A549 (cell line): ENCODE results near the gene SVIL. TPM values are rescaled to one million over a fixed set of nuclear protein-coding genes. Genes with fewer than 3 reads are reported as not detected.

Experiments used
- ATAC-seq, 2 experiments: fragments of 200-7000 bp in 1 of 2; fragments of >200 bp in 1 of 2; cut with Nextera tagmentation in 1 of 2; cut with Tn5 transposase in 1 of 2; 3 replicates each; pipeline versions ENCODE4 v1.8.0 to v1.9.1; 2018 to 2020; ENCODE audit warnings: mild to moderate bottlenecking in 1 of 2, moderate library complexity in 1 of 2
- CTCF ChIA-PET: fragments of 300-600 bp; sonication (Branson Sonifier 250); formaldehyde crosslinking; extraction: SDS; loops from one replicate; lab custom pipeline; 2021; ENCODE audit warnings: antibody characterized with exemption, inconsistent platforms; lab: Yijun Ruan, JAX
- POLR2A ChIA-PET: fragments of 350-600 bp; formaldehyde crosslinking; extraction: SDS; loops from one replicate; lab custom pipeline; 2021; ENCODE audit warnings: antibody characterized with exemption, inconsistent platforms; lab: Yijun Ruan, JAX
- DNase-seq, 2 experiments: peaks; one replicate each; pipeline versions ENCODE4 v3.0.0 to v3.0.0-alpha.2; 2011 to 2016; ENCODE audit warnings: low read depth in 1 of 2, low spot score in 1 of 2
- FAIRE-seq: peaks from 2 replicates; lab custom pipeline; 2011; peaks lifted over from hg19 to GRCh38; lab: Jason Lieb, UNC
- H3K27ac ChIP-seq, 2 experiments: fragments of >200 bp; sonication (Bioruptor Twin); formaldehyde crosslinking; 3 replicates each; pipeline ENCODE4 v1.5.1; 2016 to 2017
- H3K4me1 ChIP-seq: fragments of >200 bp; sonication (Bioruptor Twin); formaldehyde crosslinking; 3 replicates; pipeline ENCODE4 v1.6.1; 2016
- H3K4me2 ChIP-seq: fragments of >200 bp; sonication (Bioruptor Twin); formaldehyde crosslinking; 3 replicates; pipeline ENCODE4 v1.6.1; 2016
- H3K4me3 ChIP-seq: fragments of >200 bp; sonication (Bioruptor Twin); formaldehyde crosslinking; 3 replicates; pipeline ENCODE4 v1.5.1; 2016
- H3K9me3 ChIP-seq: fragments of >200 bp; sonication (Bioruptor Twin); formaldehyde crosslinking; 3 replicates; pipeline ENCODE4 v1.6.1; 2016
- CBX2 ChIP-seq: fragments of 200-600 bp; sonication (generic); IDR thresholded peaks from 2 replicates; pipeline ENCODE4 v1.6.1; 2016; ENCODE audit warnings: low read depth, mild to moderate bottlenecking, borderline replicate concordance
- CBX8 ChIP-seq: fragments of 200-600 bp; sonication (generic); IDR thresholded peaks from 2 replicates; pipeline ENCODE4 v1.6.1; 2016
- CEBPB ChIP-seq, 2 experiments: fragments of >200 bp in 1 of 2; sonication (Bioruptor Twin) in 1 of 2; formaldehyde crosslinking in 1 of 2; IDR thresholded peaks; 2 replicates each; pipeline ENCODE4 v1.6.1; 2012 to 2016
- CHD2 ChIP-seq: fragments of 150-350 bp; IDR thresholded peaks from 2 replicates; pipeline ENCODE4 v1.6.1; 2014; ENCODE audit warnings: low read length; ENCODE audit not compliant: partially characterized antibody
- FOSB ChIP-seq: fragments of 250-450 bp; sonication (Bioruptor Pico); IDR thresholded peaks from 2 replicates; pipeline ENCODE4 v1.5.0; 2020; ENCODE audit warnings: mild to moderate bottlenecking, moderate library complexity
- FOSL2 ChIP-seq, 2 experiments: fragments of 450-650 bp in 1 of 2; fragments of >200 bp in 1 of 2; sonication (Bioruptor Twin) in 1 of 2; formaldehyde crosslinking; IDR thresholded peaks; 2 replicates each; pipeline versions ENCODE4 v1.5.0 to v1.6.1; 2016 to 2020; ENCODE audit warnings: mild to moderate bottlenecking in 1 of 2, moderate library complexity in 1 of 2
- FOXS1 ChIP-seq: fragments of 250-450 bp; sonication (Bioruptor Pico); IDR thresholded peaks from 2 replicates; pipeline ENCODE4 v1.5.0; 2020; ENCODE audit warnings: mild to moderate bottlenecking, moderate library complexity
- GATA3 ChIP-seq: IDR thresholded peaks from 2 replicates; pipeline ENCODE4 v1.6.1; 2012; ENCODE audit warnings: borderline replicate concordance
- HOXA7 ChIP-seq: fragments of 250-450 bp; sonication (Bioruptor Pico); IDR thresholded peaks from 2 replicates; pipeline ENCODE4 v1.5.0; 2020; ENCODE audit warnings: mild to moderate bottlenecking, moderate library complexity
- KDM5A ChIP-seq: fragments of 200-600 bp; sonication (generic); IDR thresholded peaks from 2 replicates; pipeline ENCODE4 v1.6.1; 2016; ENCODE audit warnings: antibody characterized with exemption, mild to moderate bottlenecking
- MYC ChIP-seq: IDR thresholded peaks from 2 replicates; pipeline ENCODE4 v1.6.1; 2012; ENCODE audit warnings: mild to moderate bottlenecking, inconsistent platforms, low read length, improper control_type of control experiment, borderline replicate concordance
- NR3C1 ChIP-seq: fragments of >200 bp; sonication (Bioruptor Twin); formaldehyde crosslinking; IDR thresholded peaks from 3 replicates; pipeline ENCODE4 v1.6.1; 2017
- PHF8 ChIP-seq: fragments of 200-600 bp; sonication (generic); IDR thresholded peaks from 2 replicates; pipeline ENCODE4 v1.6.1; 2016; ENCODE audit warnings: low read depth, mild to moderate bottlenecking, antibody characterized with exemption, moderate library complexity, borderline replicate concordance
- REST ChIP-seq: fragments of 200-600 bp; sonication (generic); IDR thresholded peaks from 2 replicates; pipeline ENCODE4 v1.6.1; 2016; ENCODE audit warnings: antibody characterized with exemption, mild to moderate bottlenecking, moderate library complexity
- RNF2 ChIP-seq: fragments of 200-600 bp; sonication (generic); IDR thresholded peaks from 2 replicates; pipeline ENCODE4 v1.6.1; 2016; ENCODE audit warnings: low read depth, mild to moderate bottlenecking, antibody characterized with exemption, moderate library complexity, borderline replicate concordance
- TFCP2L1 ChIP-seq: fragments of 250-450 bp; sonication (Bioruptor Pico); IDR thresholded peaks from 2 replicates; pipeline ENCODE4 v1.5.0; 2021; ENCODE audit warnings: mild to moderate bottlenecking
- WGBS: methylation state at CpG from one replicate; pipeline ENCODE4 v1.1.6; 2017; ENCODE audit errors: missing lambda C conversion rate; 5-methylcytosine and 5-hydroxymethylcytosine counted together
- polyA plus RNA-seq, 4 experiments: library from polyadenylated mRNA; depleted of rRNA in 3 of 4; stranded (reverse); fragments of >200 nt; fragmentation: RNase III in 1 of 4; extraction: RNeasy Plus Mini Kit Qiagen cat#74134 plus additional on column Dnase treatment in 1 of 4; gene quantifications; 2 replicates in 3 of 4; 3 replicates in 1 of 4; pipeline ENCODE4 v1.2.3, GENCODE V29; 2011 to 2017
- TF ChIP-seq, protein P1 (sequence below): fragments of 250-450 bp; sonication (Bioruptor Pico); IDR thresholded peaks from 2 replicates; pipeline ENCODE4 v1.5.0; 2021; ENCODE audit warnings: mild to moderate bottlenecking, moderate library complexity, borderline replicate concordance
- TF ChIP-seq, protein P2 (sequence below): fragments of 250-450 bp; sonication (Bioruptor Pico); IDR thresholded peaks from 2 replicates; pipeline ENCODE4 v1.5.0; 2020; ENCODE audit warnings: low read depth, mild to moderate bottlenecking, moderate library complexity
- TF ChIP-seq, protein P3 (sequence below): IDR thresholded peaks from 2 replicates; pipeline ENCODE4 v1.6.1; 2012

Gene SVIL
- polyA plus RNA-seq, 2 of the 4 experiments (the other 2 are of a cell fraction): 12.0 to 20.4 TPM

GRCh38 chr10:29619241-29619669 lies 15.5 kb downstream of the SVIL start:
- ChIA-PET CTCF (interaction anchor here (0.7 to 2.1 kb wide), 7 partner anchors 9 to 117 kb away, joined by 3 to 7 read pairs (median 4); no protein-coding TSS in a partner anchor), POLR2A (interaction anchor here (1.5 kb wide), 1 partner anchor 11 kb away, joined by 6 read pairs; no protein-coding TSS in a partner anchor)
- 5% methylated on average over 5 of the region's 5 CpGs for WGBS
- DNase-seq (peak; percentile 15 to 30), FAIRE-seq (peak; percentile 32), ATAC-seq (peak in 1 of 2 experiments; percentile 71; a peak in 4 of 6 replicates)
- peaks cover 40% of the 10 kb centered on the region for H3K4me1 ChIP-seq
- H3K9me3 ChIP-seq: no peaks in the 10 kb centered on the region
- H3K4me2 ChIP-seq: peak overlapping the region; percentile 78
- H3K4me3 ChIP-seq: 0 out of 3 replicates have a peak overlapping the region, but pooled peaks have one; percentile 14
- H3K27ac ChIP-seq: peak overlapping the region; percentile 31 to 73
- no peak for TF ChIP-seq FOSL2 (IDR thresholded peaks at IDR 0.05)
- TF ChIP-seq FOSL2 (CRISPR knock-in tag; IDR thresholded peaks at IDR 0.05): peak; percentile 43; the same call in 1 of the 2 replicates
- peak; percentile 28; the same call in 1 of the 2 replicates for TF ChIP-seq GATA3
- TF ChIP-seq CEBPB (IDR thresholded peaks at IDR 0.05): 0 out of 4 replicates have a peak, but pooled peaks of 1 of the 2 experiments have one; percentile 2
- TF ChIP-seq, protein P1, sequence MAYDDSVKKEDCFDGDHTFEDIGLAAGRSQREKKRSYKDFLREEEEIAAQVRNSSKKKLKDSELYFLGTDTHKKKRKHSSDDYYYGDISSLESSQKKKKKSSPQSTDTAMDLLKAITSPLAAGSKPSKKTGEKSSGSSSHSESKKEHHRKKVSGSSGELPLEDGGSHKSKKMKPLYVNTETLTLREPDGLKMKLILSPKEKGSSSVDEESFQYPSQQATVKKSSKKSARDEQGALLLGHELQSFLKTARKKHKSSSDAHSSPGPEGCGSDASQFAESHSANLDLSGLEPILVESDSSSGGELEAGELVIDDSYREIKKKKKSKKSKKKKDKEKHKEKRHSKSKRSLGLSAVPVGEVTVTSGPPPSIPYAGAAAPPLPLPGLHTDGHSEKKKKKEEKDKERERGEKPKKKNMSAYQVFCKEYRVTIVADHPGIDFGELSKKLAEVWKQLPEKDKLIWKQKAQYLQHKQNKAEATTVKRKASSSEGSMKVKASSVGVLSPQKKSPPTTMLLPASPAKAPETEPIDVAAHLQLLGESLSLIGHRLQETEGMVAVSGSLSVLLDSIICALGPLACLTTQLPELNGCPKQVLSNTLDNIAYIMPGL (CRISPR knock-in tag): no peak

- Histone ChIP-seq H3K4me2 (peak overlapping the region; percentile 78), H3K4me3 (0 out of 3 replicates have a peak overlapping the region, but pooled peaks have one; percentile 14), H3K27ac (peak overlapping the region; percentile 31 to 73), H3K4me1 (peaks cover 36% of the 10 kb centered on the region), H3K9me3 (no peaks in the 10 kb centered on the region)
- ATAC-seq: peak; percentile 72 to 80; a peak in 3 of 6 replicates
- TF ChIP-seq FOXS1 (no peak), CEBPB (IDR thresholded peaks at IDR 0.05) (peak in 1 of 2 experiments; percentile 82; a peak in 3 of 4 replicates), FOSB (CRISPR knock-in tag) (no peak), MYC (no peak), CBX2 (no peak)
- TF ChIP-seq, protein P2, sequence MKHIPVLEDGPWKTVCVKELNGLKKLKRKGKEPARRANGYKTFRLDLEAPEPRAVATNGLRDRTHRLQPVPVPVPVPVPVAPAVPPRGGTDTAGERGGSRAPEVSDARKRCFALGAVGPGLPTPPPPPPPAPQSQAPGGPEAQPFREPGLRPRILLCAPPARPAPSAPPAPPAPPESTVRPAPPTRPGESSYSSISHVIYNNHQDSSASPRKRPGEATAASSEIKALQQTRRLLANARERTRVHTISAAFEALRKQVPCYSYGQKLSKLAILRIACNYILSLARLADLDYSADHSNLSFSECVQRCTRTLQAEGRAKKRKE (CRISPR knock-in tag): no peak
- TF ChIP-seq, protein P3, sequence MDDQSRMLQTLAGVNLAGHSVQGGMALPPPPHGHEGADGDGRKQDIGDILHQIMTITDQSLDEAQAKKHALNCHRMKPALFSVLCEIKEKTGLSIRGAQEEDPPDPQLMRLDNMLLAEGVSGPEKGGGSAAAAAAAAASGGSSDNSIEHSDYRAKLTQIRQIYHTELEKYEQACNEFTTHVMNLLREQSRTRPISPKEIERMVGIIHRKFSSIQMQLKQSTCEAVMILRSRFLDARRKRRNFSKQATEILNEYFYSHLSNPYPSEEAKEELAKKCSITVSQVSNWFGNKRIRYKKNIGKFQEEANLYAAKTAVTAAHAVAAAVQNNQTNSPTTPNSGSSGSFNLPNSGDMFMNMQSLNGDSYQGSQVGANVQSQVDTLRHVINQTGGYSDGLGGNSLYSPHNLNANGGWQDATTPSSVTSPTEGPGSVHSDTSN: no peak
- TF ChIP-seq, protein P1 (CRISPR knock-in tag): no peak
- DNase-seq: peak in 1 of 2 experiments; percentile 37
- POLR2A ChIA-PET: interaction anchor here (1.0 to 1.5 kb wide), 2 partner anchors 10 to 43 kb away, joined by 3 to 6 read pairs; no protein-coding TSS in a partner anchor
- CTCF ChIA-PET: interaction anchor here (0.6 to 2.1 kb wide), 13 partner anchors 9 to 1661 kb away, joined by 3 to 7 read pairs (median 4); no protein-coding TSS in a partner anchor
- 48% methylated on average over 14 of the region's 14 CpGs for WGBS
- no peak for FAIRE-seq
Measured at GRCh38 chr10:29618341-29619171, 16.2 kb downstream of the SVIL start.

DNA sequence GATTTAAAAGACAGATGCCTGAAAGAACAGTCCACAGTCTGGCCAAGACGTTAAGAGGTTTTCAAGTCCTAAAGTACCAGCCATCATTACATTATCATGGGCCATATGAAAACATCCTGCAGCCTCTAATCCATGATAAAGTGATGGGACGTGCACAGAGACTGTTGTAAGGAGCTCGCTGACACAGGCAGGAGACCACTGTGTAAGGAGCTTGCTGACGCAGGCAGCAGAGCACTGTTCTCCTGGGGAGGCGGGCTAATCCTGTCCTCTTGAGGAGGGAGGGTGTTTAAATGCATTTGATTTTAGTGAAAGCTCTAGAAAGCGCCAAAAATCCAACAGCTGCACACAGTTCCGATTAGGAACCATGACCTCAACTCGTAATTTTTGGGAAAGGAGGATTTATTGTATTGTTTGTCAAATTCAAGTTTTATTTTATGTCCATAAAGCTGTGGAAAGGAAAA lies 16.9 kb downstream of the SVIL start:
- Histone ChIP-seq H3K4me1 (peaks cover 33% of the 10 kb centered on the region), H3K4me2 (peak overlapping the region; percentile 78; the same call in 2 of the 3 replicates), H3K9me3 (no peaks in the 10 kb centered on the region), H3K4me3 (no peak overlapping the region), H3K27ac (peak overlapping the region in 1 of 2 experiments; percentile 73; a peak in 3 of 6 replicates)
- WGBS: 91% methylated on average over 8 of the region's 8 CpGs
- ChIA-PET CTCF (interaction anchor here (0.6 to 2.1 kb wide), 11 partner anchors 9 to 1661 kb away, joined by 3 to 7 read pairs (median 4); no protein-coding TSS in a partner anchor), POLR2A (interaction anchor here (1.0 to 1.5 kb wide), 2 partner anchors 10 to 43 kb away, joined by 3 to 6 read pairs; no protein-coding TSS in a partner anchor)
- peak in 1 of 2 experiments; percentile 20; a peak in 2 of 6 replicates for ATAC-seq
- FAIRE-seq: no peak
- no peak for DNase-seq
- no peak for TF ChIP-seq PHF8
- TF ChIP-seq HOXA7: no peak
- TF ChIP-seq RNF2: no peak
- TF ChIP-seq KDM5A: no peak
- TF ChIP-seq NR3C1: no peak
- TF ChIP-seq CBX8: no peak
- TF ChIP-seq CHD2: no peak
- TF ChIP-seq TFCP2L1: no peak
- no peak for TF ChIP-seq REST
